GM10248 (cell line): ENCODE data around the gene TXNRD2.
"Not testable (repeated sequence)": the region's sequence is repeated elsewhere in the genome, so short reads cannot be mapped to it uniquely, and the experiment has no call there.

ENCODE experiments used
- CTCF ChIA-PET: fragments of 300-600 bp; sonication (Branson Sonifier 250); formaldehyde crosslinking; extraction: SDS; loops from one replicate; lab custom pipeline; 2021; ENCODE audit warnings: antibody characterized with exemption; lab: Yijun Ruan, JAX
- POLR2A ChIA-PET: fragments of 350-650 bp; sonication (Branson Sonifier 250); formaldehyde crosslinking; extraction: SDS; loops from one replicate; lab custom pipeline; 2020; ENCODE audit warnings: antibody characterized with exemption; lab: Yijun Ruan, JAX
- DNase-seq: peaks from one replicate; pipeline ENCODE4 v3.0.0; 2012; ENCODE audit errors: extremely low spot score
- CTCF ChIP-seq: IDR thresholded peaks from 2 replicates; pipeline ENCODE4 v1.5.1; 2012; ENCODE audit warnings: mild to moderate bottlenecking, low read depth; ENCODE audit errors: extremely low read depth, missing control alignments, control extremely low read depth

The TXNRD2 gene

DNA sequence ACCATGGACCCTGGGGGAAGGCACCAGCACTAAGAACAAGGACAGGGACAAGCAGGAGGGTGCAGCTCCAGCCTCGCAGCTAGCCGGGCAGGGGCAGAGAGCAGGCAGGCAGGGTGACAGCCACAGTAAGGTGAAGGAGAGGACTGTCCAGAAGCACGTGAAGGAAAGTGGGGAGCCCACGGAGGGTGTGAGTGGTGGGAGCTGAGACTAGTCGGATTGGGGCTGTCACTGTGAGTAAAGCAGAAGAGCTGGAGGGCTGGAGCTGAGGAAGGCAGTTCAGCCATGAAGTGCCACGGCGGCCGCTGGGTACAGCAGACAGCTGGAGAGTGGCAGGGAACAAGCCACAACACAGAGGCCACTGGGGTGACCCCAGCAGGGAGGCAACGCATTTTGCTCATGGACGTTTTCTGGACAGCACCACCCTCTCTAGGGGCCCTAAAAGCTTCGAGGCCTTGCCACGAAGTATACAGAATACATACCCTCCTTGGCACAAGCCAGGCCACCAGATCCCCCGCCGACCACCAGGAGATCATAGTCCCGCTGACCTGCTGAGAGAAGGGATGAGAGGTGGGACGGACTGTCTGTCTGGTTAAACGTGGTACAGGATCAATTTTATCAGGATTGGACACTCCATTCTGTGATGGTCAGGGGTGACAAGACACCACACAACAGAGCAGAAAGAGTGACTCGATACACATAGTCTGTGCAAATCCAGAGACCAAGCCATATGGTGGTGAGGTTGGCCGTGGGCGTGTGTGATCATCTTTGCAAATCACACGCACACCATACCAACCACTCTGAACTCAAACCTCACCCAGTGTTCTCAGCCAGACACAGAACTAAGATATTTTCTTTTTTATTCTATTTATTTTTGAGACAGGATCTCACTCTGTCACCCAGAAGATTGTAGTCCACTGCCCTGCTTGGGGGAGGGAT lies 10.8 kb downstream of the TXNRD2 start:
- CTCF ChIA-PET: interaction anchor here (1.6 to 2.6 kb wide), 2 partner anchors 20 to 201 kb away, joined by 4 to 7 read pairs; no protein-coding TSS in a partner anchor
- POLR2A ChIA-PET: no interaction called here
- no peak for TF ChIP-seq CTCF
- DNase-seq: no peak

GRCh38 chr22:19929586-19930550 lies 11.8 kb downstream of the TXNRD2 start:
- POLR2A ChIA-PET: no interaction called here

DNA sequence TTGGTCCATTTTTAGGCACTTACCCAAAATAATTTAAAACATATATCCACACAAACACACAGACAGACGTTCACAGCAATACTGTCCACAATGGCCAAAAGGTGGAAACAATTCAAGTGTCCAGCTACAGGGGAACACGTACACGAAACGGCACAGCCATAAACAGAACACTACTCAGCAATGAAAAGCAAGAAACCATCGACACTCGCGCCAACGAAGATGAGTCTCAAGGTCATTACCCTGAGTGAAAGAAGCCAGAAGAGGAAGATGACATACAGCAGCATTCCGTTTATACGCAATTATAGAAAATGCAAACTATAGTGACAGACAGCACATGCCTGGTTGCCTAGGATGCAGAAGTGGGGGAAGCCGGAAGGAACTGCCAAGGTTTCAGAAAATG lies 13.4 kb downstream of the TXNRD2 start:
- ChIA-PET POLR2A (no interaction called here), CTCF (interaction anchor here (1.3 kb wide), 1 partner anchor 198 kb away, joined by 4 read pairs; no protein-coding TSS in a partner anchor)
- no peak for DNase-seq
- TF ChIP-seq CTCF: no peak

More at GRCh38 chr22:19929586-19930550, 11.8 kb downstream of the TXNRD2 start:
- no peak for TF ChIP-seq CTCF
- CTCF ChIA-PET: interaction anchor here (1.6 to 2.6 kb wide), 2 partner anchors 20 to 200 kb away, joined by 4 to 7 read pairs; no protein-coding TSS in a partner anchor
- no peak for DNase-seq

DNA sequence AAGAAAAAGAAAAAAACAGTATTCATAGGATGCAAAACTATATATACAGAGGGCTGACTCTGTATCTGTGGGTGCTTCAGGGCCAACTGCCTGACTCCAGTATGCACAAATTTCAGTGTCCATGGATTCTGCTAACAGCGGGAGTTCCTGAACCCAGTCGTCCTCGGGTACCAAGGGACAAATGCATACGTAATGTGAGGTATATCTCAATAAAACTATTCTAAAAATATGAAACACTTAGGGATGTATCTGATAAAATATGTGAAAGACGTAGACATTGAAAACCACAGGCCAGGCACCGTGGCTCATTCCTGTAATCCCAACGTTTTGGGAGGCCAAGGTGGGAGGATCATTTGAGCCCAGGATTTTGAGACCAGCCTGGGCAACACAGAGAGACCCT lies 13.9 kb downstream of the TXNRD2 start:
- CTCF ChIA-PET: interaction anchor here (1.3 kb wide), 1 partner anchor 198 kb away, joined by 4 read pairs; no protein-coding TSS in a partner anchor
- POLR2A ChIA-PET: no interaction called here
- no peak for DNase-seq
- TF ChIP-seq CTCF: no peak

DNA sequence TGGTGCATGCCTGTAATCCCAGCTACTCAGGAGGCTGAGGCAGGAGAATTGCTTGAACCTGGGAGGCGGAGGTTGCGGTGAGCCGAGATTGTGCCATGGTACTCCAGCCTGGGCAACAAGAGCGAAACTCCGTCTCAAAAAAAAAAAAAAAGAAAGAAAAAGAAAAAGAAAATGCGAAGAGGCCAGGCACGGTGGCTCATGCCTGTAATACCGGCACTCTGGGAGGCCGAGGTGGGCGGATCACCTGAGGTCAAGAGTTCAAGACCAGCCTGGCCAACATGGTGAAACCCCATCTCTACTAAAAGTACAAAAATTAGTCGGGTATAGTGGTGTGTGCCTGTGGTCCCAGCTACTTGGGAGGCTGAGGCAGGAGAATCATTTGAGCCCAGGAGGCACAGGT lies 15.6 kb downstream of the TXNRD2 start:
- DNase-seq, POLR2A ChIA-PET: not testable (repeated sequence)
- CTCF ChIA-PET: interaction anchor here (0.9 kb wide), 1 partner anchor 16 kb away, joined by 3 read pairs; no protein-coding TSS in a partner anchor

GRCh38 chr22:19923914-19924513 lies 17.6 kb downstream of the TXNRD2 start:
- CTCF ChIA-PET: interaction anchor here (1.5 kb wide), 1 partner anchor 24 kb away, joined by 4 read pairs; no protein-coding TSS in a partner anchor

More at GRCh38 chr22:19923914-19924513, 17.6 kb downstream of the TXNRD2 start:
- TF ChIP-seq CTCF: no peak
- POLR2A ChIA-PET: no interaction called here
- DNase-seq: no peak
